Suprapubic skin (tissue), 4 donors: Measurements from ENCODE around the gene GKN2.

Experiments used
- CTCF ChIP-seq, 2 donors: fragments of 200-600 bp in 1 of 2; fragments of 450-650 bp in 1 of 2; sonication (generic) in 1 of 2; IDR thresholded peaks; one replicate each; pipeline ENCODE4 v1.5.1; 2016 to 2019; ENCODE audit warnings: antibody characterized with exemption in 2 of 2, mild to moderate bottlenecking in 1 of 2, moderate library complexity in 1 of 2
- POLR2A ChIP-seq, 2 donors: fragments of 450-650 bp; IDR thresholded peaks; one replicate each; pipeline ENCODE4 v1.6.1; 2017; ENCODE audit warnings: antibody characterized with exemption in 2 of 2, mild to moderate bottlenecking in 2 of 2, moderate library complexity in 2 of 2
- POLR2AphosphoS5 ChIP-seq, 3 donors: sonication (generic); formaldehyde crosslinking; IDR thresholded peaks; one replicate each; pipeline ENCODE4 v1.6.1; 2017; ENCODE audit warnings: antibody characterized with exemption in 3 of 3

- TF ChIP-seq CTCF (IDR thresholded peaks at IDR 0.05) (no peak), POLR2A (IDR thresholded peaks at IDR 0.05) (no peak), POLR2AphosphoS5 (IDR thresholded peaks at IDR 0.05) (no peak)
These were observed 51.1 kb downstream of the GKN2 start for GRCh38 chr2:68901561-68901960.
